ENCODE measurements around the gene TMEM200A.

The TMEM200A gene

GRCh38 chr6:130390890-130391289 lies 25.1 kb downstream of the TMEM200A start:
- no peak overlapping the region for H3K4me3 ChIP-seq (ENCODE audit: low read length)
- TF ChIP-seq ZNF274 (IDR thresholded peaks at IDR 0.05; ENCODE audit: low read depth, low read length) = no peak

- H3K4me3 ChIP-seq (ENCODE audit: low read length) = no peak overlapping the region
- TF ChIP-seq ZNF274 (IDR thresholded peaks at IDR 0.05; ENCODE audit: low read depth, low read length) = no peak
Observed at GRCh38 chr6:130393306-130393705, 27.5 kb downstream of the TMEM200A start.

- TF ChIP-seq ZNF274 (IDR thresholded peaks at IDR 0.05; ENCODE audit: low read depth, low read length) = no peak
- no peak overlapping the region for H3K4me3 ChIP-seq (ENCODE audit: low read length)
Observed at GRCh38 chr6:130394246-130394645, 28.4 kb downstream of the TMEM200A start.

GRCh38 chr6:130395164-130395563 lies 29.3 kb downstream of the TMEM200A start:
- no peak for TF ChIP-seq ZNF274 (IDR thresholded peaks at IDR 0.05; ENCODE audit: low read depth, low read length)
- H3K4me3 ChIP-seq (ENCODE audit: low read length) = no peak overlapping the region

GRCh38 chr6:130396722-130397121 lies 30.9 kb downstream of the TMEM200A start:
- H3K4me3 ChIP-seq (ENCODE audit: low read length) = no peak overlapping the region; the same call in 1 of the 2 replicates
- TF ChIP-seq ZNF274 (IDR thresholded peaks at IDR 0.05; ENCODE audit: low read depth, low read length) = no peak

GRCh38 chr6:130405549-130405948 lies 39.7 kb downstream of the TMEM200A start:
- TF ChIP-seq ZNF274 (IDR thresholded peaks at IDR 0.05; ENCODE audit: low read depth, low read length) = no peak
- H3K4me3 ChIP-seq (ENCODE audit: low read length) = no peak overlapping the region

GRCh38 chr6:130407032-130407431 lies 41.2 kb downstream of the TMEM200A start:
- TF ChIP-seq ZNF274 (IDR thresholded peaks at IDR 0.05; ENCODE audit: low read depth, low read length) = no peak
- H3K4me3 ChIP-seq (ENCODE audit: low read length) = no peak overlapping the region

- TF ChIP-seq ZNF274 (IDR thresholded peaks at IDR 0.05; ENCODE audit: low read depth, low read length) = no peak
- no peak overlapping the region for H3K4me3 ChIP-seq (ENCODE audit: low read length)
Observed at GRCh38 chr6:130409418-130410100, 43.7 kb downstream of the TMEM200A start.

GRCh38 chr6:130411481-130411880 lies 45.7 kb downstream of the TMEM200A start:
- TF ChIP-seq ZNF274 (IDR thresholded peaks at IDR 0.05; ENCODE audit: low read depth, low read length) = no peak
- H3K4me3 ChIP-seq (ENCODE audit: low read length) = no peak overlapping the region

GRCh38 chr6:130412556-130413290 lies 46.9 kb downstream of the TMEM200A start:
- TF ChIP-seq ZNF274 (IDR thresholded peaks at IDR 0.05; ENCODE audit: low read depth, low read length) = no peak
- no peak overlapping the region for H3K4me3 ChIP-seq (ENCODE audit: low read length)

- no peak for TF ChIP-seq ZNF274 (IDR thresholded peaks at IDR 0.05; ENCODE audit: low read depth, low read length)
- H3K4me3 ChIP-seq (ENCODE audit: low read length) = no peak overlapping the region
Observed at GRCh38 chr6:130417951-130418350, 52.1 kb downstream of the TMEM200A start.

- H3K4me3 ChIP-seq (ENCODE audit: low read length) = no peak overlapping the region
- no peak for TF ChIP-seq ZNF274 (IDR thresholded peaks at IDR 0.05; ENCODE audit: low read depth, low read length)
Observed at GRCh38 chr6:130420911-130421310, 55.1 kb downstream of the TMEM200A start.

GRCh38 chr6:130421585-130421984 lies 55.8 kb downstream of the TMEM200A start:
- no peak overlapping the region for H3K4me3 ChIP-seq (ENCODE audit: low read length)
- TF ChIP-seq ZNF274 (IDR thresholded peaks at IDR 0.05; ENCODE audit: low read depth, low read length) = no peak

GRCh38 chr6:130423044-130423443 lies 57.2 kb downstream of the TMEM200A start:
- H3K4me3 ChIP-seq (ENCODE audit: low read length) = no peak overlapping the region
- no peak for TF ChIP-seq ZNF274 (IDR thresholded peaks at IDR 0.05; ENCODE audit: low read depth, low read length)

GRCh38 chr6:130424710-130425109 lies 58.9 kb downstream of the TMEM200A start:
- no peak for TF ChIP-seq ZNF274 (IDR thresholded peaks at IDR 0.05; ENCODE audit: low read depth, low read length)
- no peak overlapping the region for H3K4me3 ChIP-seq (ENCODE audit: low read length)
